ENCODE data around the gene DAZAP1. TPM values are rescaled to one million over a fixed set of nuclear protein-coding genes. Genes with fewer than 3 reads are reported as not detected.
"Not testable (repeated sequence)": the region's sequence is repeated elsewhere in the genome, so short reads cannot be mapped to it uniquely, and the experiment has no call there.

DAZAP1 gene
- total RNA-seq, 1 donor from 2014 or later = 48.1 TPM

DNA sequence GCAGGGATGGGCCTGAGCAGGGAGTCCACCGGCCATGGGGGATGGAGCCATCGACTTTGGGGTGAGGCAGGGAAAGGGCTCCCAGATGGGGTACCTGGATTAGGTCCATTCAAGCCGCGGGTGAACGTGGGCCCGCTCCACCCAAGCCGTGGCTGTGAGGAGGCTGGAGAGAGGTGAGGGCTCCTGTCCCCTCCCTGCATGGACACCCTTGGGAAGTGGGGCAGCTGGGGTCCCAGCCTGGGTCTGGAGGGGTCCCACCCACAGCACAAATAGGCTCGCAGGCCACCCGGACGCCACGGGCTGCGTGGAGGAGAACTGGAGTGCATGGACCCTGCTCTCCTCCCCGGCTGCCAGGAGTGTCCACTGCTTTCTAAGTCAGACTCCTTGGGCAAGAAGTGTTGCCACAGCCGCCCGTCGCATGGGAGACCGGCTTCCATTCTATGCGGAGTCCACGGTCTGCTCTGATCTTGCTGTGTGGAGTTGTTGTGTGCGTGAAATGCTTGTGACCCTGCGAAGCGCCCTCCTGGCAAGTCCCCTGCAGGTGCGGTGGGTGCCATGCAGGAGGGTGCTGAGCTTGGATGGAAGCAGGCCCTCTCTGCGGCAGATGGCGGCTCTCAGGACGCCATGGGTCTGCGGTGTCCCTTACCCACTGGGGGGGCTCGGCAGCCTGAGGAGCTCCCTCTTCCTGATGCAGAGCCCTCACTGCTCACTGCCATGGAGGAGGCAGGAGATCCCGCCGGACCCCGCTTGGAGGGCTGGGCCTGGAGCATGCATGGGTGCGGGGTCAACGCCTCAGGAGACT is 2.0 kb downstream of the DAZAP1 start:
- no peak for DNase-seq (ENCODE audit: low spot score)
- no peak for ATAC-seq

- DNase-seq (ENCODE audit: low spot score) (no peak), ATAC-seq (no peak)
Observed at GRCh38 chr19:1410136-1410786, 2.9 kb downstream of the DAZAP1 start.

DNA sequence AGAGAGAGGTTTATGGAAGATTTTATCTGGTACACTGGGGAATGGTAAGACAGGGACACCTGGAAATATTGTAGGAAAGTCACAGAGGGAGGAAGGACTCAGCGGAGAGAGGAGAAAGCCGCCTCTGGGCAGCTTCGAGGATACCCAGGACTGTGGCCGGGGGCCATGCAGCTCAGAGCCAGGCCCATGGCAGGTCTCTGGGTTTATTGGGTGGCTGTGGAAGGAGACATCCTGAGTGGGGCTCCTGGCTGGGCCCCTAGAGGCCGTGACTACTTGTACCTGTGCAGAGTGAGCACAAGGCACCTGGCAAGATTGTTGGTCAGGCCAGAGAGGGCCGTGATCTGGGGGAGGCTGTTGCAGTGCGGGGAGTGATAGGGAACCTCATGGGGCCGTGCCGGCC is 3.4 kb downstream of the DAZAP1 start:
- DNase-seq (ENCODE audit: low spot score) (no peak), ATAC-seq (no peak)

- DNase-seq (ENCODE audit: low spot score) (no peak), ATAC-seq (no peak)
Observed at GRCh38 chr19:1411255-1412191, 4.1 kb downstream of the DAZAP1 start.

GRCh38 chr19:1412323-1412923 is 5.0 kb downstream of the DAZAP1 start:
- DNase-seq (ENCODE audit: low spot score) (no peak), ATAC-seq (peak; percentile 2)

DNA sequence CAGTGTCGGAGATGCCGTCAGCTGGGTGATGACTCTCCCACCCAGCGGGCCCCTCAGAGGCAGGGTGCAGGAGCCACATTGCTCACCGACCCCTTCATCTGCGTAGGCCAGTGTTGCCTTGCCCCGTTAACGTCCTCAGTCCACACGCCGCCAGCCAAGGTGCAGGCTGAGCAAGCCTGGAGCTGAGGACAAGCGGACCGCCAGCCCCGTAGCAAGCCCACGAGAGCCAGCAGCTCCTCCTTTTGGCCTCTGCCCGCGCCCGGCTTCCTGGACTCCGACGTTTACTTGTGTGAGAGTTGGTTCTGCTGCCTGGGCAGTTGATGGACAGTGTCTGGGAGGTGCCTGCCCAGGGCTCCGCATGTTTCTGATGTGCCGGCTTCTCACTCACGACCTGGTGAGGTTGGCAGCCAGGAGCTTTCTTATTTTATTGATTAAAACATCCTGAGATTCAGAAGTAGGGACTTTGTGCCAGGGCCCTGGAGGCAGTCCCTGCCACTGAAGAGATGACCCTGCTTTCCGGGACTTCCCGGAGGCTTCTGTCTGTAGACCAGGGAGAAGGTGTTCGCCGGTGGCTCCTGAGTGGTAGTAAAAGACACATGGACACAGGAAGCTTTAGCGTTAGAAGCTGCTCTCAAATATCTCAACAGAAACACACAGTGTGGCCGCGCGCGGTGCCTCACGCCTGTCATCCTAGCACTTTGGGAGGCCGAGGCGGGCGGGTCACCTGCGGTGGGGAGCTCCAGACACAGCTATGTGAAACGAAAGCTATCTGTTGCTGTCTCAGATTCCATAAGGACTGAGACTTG is 5.8 kb downstream of the DAZAP1 start:
- DNase-seq (ENCODE audit: low spot score) (no peak), ATAC-seq (no peak)

GRCh38 chr19:1416014-1416841 is 8.8 kb downstream of the DAZAP1 start:
- DNase-seq (ENCODE audit: low spot score) (no peak), ATAC-seq (no peak)

DNA sequence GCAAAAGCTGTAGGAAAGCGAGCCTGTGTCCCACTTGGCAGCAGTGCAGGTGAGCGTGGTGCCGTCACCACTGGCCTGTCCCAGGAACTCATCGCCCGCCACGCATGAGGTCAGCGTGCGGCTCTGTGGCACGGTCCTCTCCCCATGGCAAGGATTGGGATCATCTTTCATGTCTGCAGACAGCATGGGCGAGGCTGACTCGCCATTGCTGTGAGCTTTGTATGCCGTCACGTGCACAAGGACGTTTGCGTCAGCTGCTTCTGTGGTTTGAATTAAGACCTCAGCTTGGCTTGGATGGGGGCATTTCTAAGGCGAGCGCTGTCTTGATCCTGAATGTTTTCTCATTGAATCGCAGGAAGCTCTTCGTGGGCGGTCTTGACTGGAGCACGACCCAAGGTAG is 9.8 kb downstream of the DAZAP1 start:
- ATAC-seq = peak; percentile 46

GRCh38 chr19:1417681-1418495 is 10.5 kb downstream of the DAZAP1 start:
- DNase-seq (ENCODE audit: low spot score) (no peak), ATAC-seq (peak; percentile 26)

More for the DNA sequence above, 9.8 kb downstream of the DAZAP1 start:
- DNase-seq (ENCODE audit: low spot score) = no peak

- ATAC-seq (no peak), DNase-seq (ENCODE audit: low spot score) (no peak)
Observed at GRCh38 chr19:1418496-1418775, 11.1 kb downstream of the DAZAP1 start.

- no peak for ATAC-seq
- no peak for DNase-seq (ENCODE audit: low spot score)
Observed at GRCh38 chr19:1418951-1419738, 11.8 kb downstream of the DAZAP1 start.

DNA sequence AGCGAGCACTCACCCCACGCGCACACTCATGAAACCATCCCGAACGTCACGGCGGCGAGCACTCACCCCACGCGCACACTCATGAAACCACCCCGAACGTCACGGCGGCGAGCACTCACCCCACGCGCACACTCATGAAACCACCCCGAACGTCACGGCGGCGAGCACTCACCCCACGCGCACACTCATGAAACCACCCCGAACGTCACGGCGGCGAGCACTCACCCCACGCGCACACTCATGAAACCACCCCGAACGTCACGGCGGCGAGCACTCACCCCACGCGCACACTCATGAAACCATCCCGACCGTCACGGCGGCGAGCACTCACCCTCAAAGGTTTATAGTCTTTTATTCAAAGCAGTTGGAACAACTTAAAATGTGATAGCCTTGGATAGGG is 12.7 kb downstream of the DAZAP1 start:
- ATAC-seq; DNase-seq (ENCODE audit: low spot score): not testable (repeated sequence)

- DNase-seq (ENCODE audit: low spot score) (no peak), ATAC-seq (no peak)
Observed at GRCh38 chr19:1420590-1420989, 13.2 kb downstream of the DAZAP1 start.

DNA sequence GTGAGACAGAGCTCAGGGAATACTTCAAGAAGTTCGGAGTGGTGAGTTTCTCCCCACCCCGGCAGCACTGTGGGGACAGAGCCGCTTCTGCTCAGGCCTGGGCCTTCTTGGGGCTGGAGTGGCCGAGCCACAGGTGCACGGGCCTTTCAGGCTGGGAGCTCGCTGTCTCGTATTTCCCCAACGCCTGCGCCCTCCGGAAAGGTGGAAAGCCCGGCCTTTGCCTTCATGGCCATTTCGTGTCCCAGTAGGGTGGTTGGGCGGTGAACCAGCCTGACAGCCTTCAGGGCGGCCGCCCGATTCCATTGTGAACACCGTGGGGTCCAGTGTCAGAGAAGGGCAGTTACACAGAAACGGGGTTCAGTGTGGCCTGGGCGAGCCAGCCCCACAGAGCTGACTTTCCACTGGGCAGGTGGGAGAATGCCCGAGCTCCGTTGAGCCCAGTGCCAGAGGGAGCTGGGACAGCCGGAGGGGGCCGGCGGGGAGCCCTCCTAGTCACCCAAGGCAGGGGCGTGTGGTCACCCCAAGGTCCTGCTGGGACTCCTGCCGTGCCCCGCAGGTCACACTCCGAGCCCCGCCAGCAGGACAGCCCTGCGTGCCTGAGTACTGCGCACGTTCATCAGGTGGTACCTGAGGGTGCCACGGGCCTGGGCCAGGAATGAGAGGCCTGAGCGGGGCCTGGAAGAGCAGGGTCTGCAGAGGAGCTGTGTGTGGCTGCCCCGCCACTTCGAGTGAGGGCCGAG is 14.0 kb downstream of the DAZAP1 start:
- ATAC-seq = no peak
- no peak for DNase-seq (ENCODE audit: low spot score)

- no peak for ATAC-seq
- no peak for DNase-seq (ENCODE audit: low spot score)
Observed at GRCh38 chr19:1421958-1422305, 14.5 kb downstream of the DAZAP1 start.

GRCh38 chr19:1422360-1422759 is 15.0 kb downstream of the DAZAP1 start:
- ATAC-seq (peak; percentile 23), DNase-seq (ENCODE audit: low spot score) (no peak)

GRCh38 chr19:1422943-1423342 is 15.6 kb downstream of the DAZAP1 start:
- DNase-seq (ENCODE audit: low spot score) = no peak
- no peak for ATAC-seq

Measured in left lobe of liver (tissue), 2 donors.